Hindlimb muscle (tissue), 1 donor: ENCODE measurements around the gene CSN3. TPM values are rescaled to one million over a fixed set of nuclear protein-coding genes. Genes with fewer than 3 reads are reported as not detected.
A peak's percentile ranks its signal among the peaks of the same experiment; 100 is the strongest.
"Not testable (repeated sequence)": the region's sequence is repeated elsewhere in the genome, so short reads cannot be mapped to it uniquely, and the experiment has no call there.

Experiments used
- DNase-seq: peaks from one replicate; pipeline ENCODE4 v3.0.0-alpha.2; 2013
- polyA plus RNA-seq: library from polyadenylated mRNA; unstranded; fragments of 120-200 nt; gene quantifications from one replicate; pipeline ENCODE4 v1.2.1, GENCODE V29; 2013; ENCODE audit not compliant: insufficient read length

The CSN3 gene
- polyA plus RNA-seq, result not detected

GRCh38 chr4:70242297-70242696, at the start of gene CSN3:
Gene CSN3 (plus strand): TSS chr4:70242597. CDS start chr4:70244820, 2,223 bp downstream.
- DNase-seq, result not testable (repeated sequence)

- no peak for DNase-seq
These were observed 49.5 kb upstream of the CSN3 start for GRCh38 chr4:70192895-70193294.

GRCh38 chr4:70195425-70195824, 47.0 kb upstream of the CSN3 start, which contains the start of gene ODAM:
Gene ODAM (plus strand): TSS chr4:70195725. CDS start chr4:70196544, 819 bp downstream.
- no peak for DNase-seq

- no peak for DNase-seq
These were observed 45.5 kb upstream of the CSN3 start for GRCh38 chr4:70196857-70197256.

GRCh38 chr4:70197842-70198241, 44.6 kb upstream of the CSN3 start:
- no peak for DNase-seq

GRCh38 chr4:70203601-70204000, 38.8 kb upstream of the CSN3 start:
- DNase-seq, result no peak

GRCh38 chr4:70212752-70213151, 29.6 kb upstream of the CSN3 start:
- DNase-seq, result not testable (repeated sequence)

- not testable (repeated sequence) for DNase-seq
These were observed 26.3 kb upstream of the CSN3 start for GRCh38 chr4:70216109-70216508.

GRCh38 chr4:70216550-70216949, 25.8 kb upstream of the CSN3 start:
- not testable (repeated sequence) for DNase-seq

- not testable (repeated sequence) for DNase-seq
These were observed 21.0 kb upstream of the CSN3 start for GRCh38 chr4:70221389-70221788.

- not testable (repeated sequence) for DNase-seq
These were observed 20.6 kb upstream of the CSN3 start for GRCh38 chr4:70221818-70222217.

- DNase-seq, result no peak
These were observed 16.6 kb upstream of the CSN3 start, which contains the start of gene FDCSP for GRCh38 chr4:70225824-70226223. Gene FDCSP (plus strand): TSS chr4:70226124. CDS start chr4:70231195, 5,071 bp downstream.

- DNase-seq, result no peak
These were observed 6.3 kb upstream of the CSN3 start for GRCh38 chr4:70236125-70236524.

GRCh38 chr4:70239131-70239883, 3.1 kb upstream of the CSN3 start:
- DNase-seq, result no peak

GRCh38 chr4:70239884-70240591, 2.4 kb upstream of the CSN3 start:
- DNase-seq, result no peak

GRCh38 chr4:70243091-70243490, 694 bp downstream of the CSN3 start:
- no peak for DNase-seq

GRCh38 chr4:70251250-70251944, 9.0 kb downstream of the CSN3 start:
- no peak for DNase-seq

GRCh38 chr4:70251945-70252277, 9.5 kb downstream of the CSN3 start:
- no peak for DNase-seq

- DNase-seq, result peak; percentile 0
These were observed 27.3 kb downstream of the CSN3 start for GRCh38 chr4:70269674-70270073.

GRCh38 chr4:70277121-70277520, 34.7 kb downstream of the CSN3 start:
- DNase-seq, result no peak

GRCh38 chr4:70280567-70280966, 38.2 kb downstream of the CSN3 start:
- no peak for DNase-seq

- no peak for DNase-seq
These were observed 46.3 kb downstream of the CSN3 start for GRCh38 chr4:70288651-70289050.

- DNase-seq, result no peak
These were observed 48.9 kb downstream of the CSN3 start for GRCh38 chr4:70291341-70291740.
